Prostate gland (tissue), 2 donors: Measurements from ENCODE around the gene ATP6V1B1. TPM values are rescaled to one million over a fixed set of nuclear protein-coding genes. Genes with fewer than 3 reads are reported as not detected.

ENCODE experiments used
- DNase-seq: peaks from one replicate; pipeline ENCODE4 v3.0.0-alpha.2; 2019; ENCODE audit warnings: low spot score
- H3K27ac ChIP-seq, 2 donors: fragments of 200-600 bp; sonication (generic); 2 replicates each; pipeline ENCODE4 v1.5.1; 2017 to 2019
- H3K27me3 ChIP-seq: fragments of 200-600 bp; sonication (generic); replicated peaks from 2 replicates; pipeline ENCODE4 v1.5.1; 2019; ENCODE audit not compliant: insufficient read depth
- H3K36me3 ChIP-seq, 2 donors: fragments of 200-600 bp; sonication (generic); 1 replicate in 1 of 2; 2 replicates in 1 of 2; pipeline versions ENCODE4 v1.5.1 to v1.8.1; 2017 to 2019
- H3K4me1 ChIP-seq: fragments of 200-600 bp; sonication (generic); replicated peaks from 2 replicates; pipeline ENCODE4 v1.5.1; 2019
- H3K4me3 ChIP-seq, 2 donors: fragments of 200-600 bp; sonication (generic); 2 replicates each; pipeline ENCODE4 v1.5.1; 2017 to 2019
- H3K9me3 ChIP-seq: fragments of 200-600 bp; sonication (generic); 2 replicates; pipeline ENCODE4 v1.5.1; 2017
- CTCF ChIP-seq, 4 experiments: fragments of 200-600 bp in 2 of 4; fragments of 450-650 bp in 2 of 4; sonication (generic) in 2 of 4; IDR thresholded peaks; 1 replicate in 3 of 4; 2 replicates in 1 of 4; pipeline ENCODE4 v1.5.1; 2016 to 2019; ENCODE audit warnings: antibody characterized with exemption in 4 of 4, mild to moderate bottlenecking in 2 of 4, moderate library complexity in 2 of 4
- POLR2A ChIP-seq: fragments of 450-650 bp; IDR thresholded peaks from one replicate; pipeline ENCODE4 v1.6.1; 2016; ENCODE audit warnings: antibody characterized with exemption, mild to moderate bottlenecking
- POLR2AphosphoS5 ChIP-seq: sonication (generic); formaldehyde crosslinking; IDR thresholded peaks from one replicate; pipeline ENCODE4 v1.6.1; 2017; ENCODE audit warnings: antibody characterized with exemption
- WGBS: methylation state at CpG from one replicate; pipeline ENCODE4 v1.1.5; 2018; 5-methylcytosine and 5-hydroxymethylcytosine counted together
- intact Hi-C: fragments of 100-400 bp; cut with DNase I; formaldehyde crosslinking; loops from one replicate; pipeline ENCODE4 v1.14.2; 2022
- total RNA-seq, 2 donors: library from RNA; depleted of rRNA; stranded (reverse); fragments of >200 nt; gene quantifications; one replicate each; pipeline ENCODE4 v1.1.0, GENCODE V29; 2016

The ATP6V1B1 gene
- total RNA-seq, 2 donors from 2014 or later, result 1.2 TPM; not detected in 1

- DNase-seq, result no peak
- Histone ChIP-seq H3K4me1 (no peaks in the 10 kb centered on the region), H3K27ac (no peak overlapping the region), H3K27me3 (peaks cover 4% of the 10 kb centered on the region), H3K9me3 (no peaks in the 10 kb centered on the region), H3K36me3 (no peaks in the 10 kb centered on the region), H3K4me3 (no peak overlapping the region)
- intact Hi-C loops, result no loop called here
- 66% methylated on average over 6 of the region's 6 CpGs for WGBS
- TF ChIP-seq POLR2AphosphoS5, result no peak
- no peak for TF ChIP-seq CTCF (IDR thresholded peaks at IDR 0.05)
- no peak for TF ChIP-seq POLR2A
Measured at GRCh38 chr2:70942396-70943204, 6.9 kb downstream of the ATP6V1B1 start.

GRCh38 chr2:70943205-70943871, 7.6 kb downstream of the ATP6V1B1 start:
- no peak overlapping the region for H3K27ac ChIP-seq
- peaks cover 4% of the 10 kb centered on the region for H3K27me3 ChIP-seq
- no peak overlapping the region for H3K4me3 ChIP-seq
- H3K9me3 ChIP-seq, result no peaks in the 10 kb centered on the region
- WGBS, result 83% methylated on average over 11 of the region's 11 CpGs
- no peak for TF ChIP-seq POLR2A
- no peaks in the 10 kb centered on the region for H3K36me3 ChIP-seq
- H3K4me1 ChIP-seq, result no peaks in the 10 kb centered on the region
- intact Hi-C loops, result no loop called here
- DNase-seq, result no peak

GRCh38 chr2:70944111-70944690, 8.5 kb downstream of the ATP6V1B1 start:
- Histone ChIP-seq H3K27ac (no peak overlapping the region), H3K9me3 (no peaks in the 10 kb centered on the region), H3K36me3 (no peaks in the 10 kb centered on the region), H3K27me3 (no peaks in the 10 kb centered on the region), H3K4me3 (no peak overlapping the region), H3K4me1 (no peaks in the 10 kb centered on the region)
- WGBS, result 74% methylated on average over 4 of the region's 4 CpGs
- no peak for DNase-seq
- intact Hi-C loops, result no loop called here
- TF ChIP-seq CTCF (IDR thresholded peaks at IDR 0.05) (no peak), POLR2A (no peak), POLR2AphosphoS5 (no peak)

- no peak overlapping the region for H3K27ac ChIP-seq
- no peaks in the 10 kb centered on the region for H3K36me3 ChIP-seq
- WGBS, result 20% methylated on average over 8 of the region's 8 CpGs
- H3K4me1 ChIP-seq, result no peaks in the 10 kb centered on the region
- no peak overlapping the region for H3K4me3 ChIP-seq
- H3K27me3 ChIP-seq, result no peaks in the 10 kb centered on the region
- intact Hi-C loops, result loop anchor here (5.0 kb wide), 1 partner anchor 75 kb away; no protein-coding TSS in a partner anchor
- no peak for DNase-seq
- peak in 3 of 4 experiments; percentile 58 to 68 (median 62) for TF ChIP-seq CTCF (IDR thresholded peaks at IDR 0.05)
- no peak for TF ChIP-seq POLR2AphosphoS5
- TF ChIP-seq POLR2A, result no peak
- H3K9me3 ChIP-seq, result no peaks in the 10 kb centered on the region
Measured at GRCh38 chr2:70946832-70947442, 11.2 kb downstream of the ATP6V1B1 start.

- 57% methylated on average over 11 of the region's 11 CpGs for WGBS
- Histone ChIP-seq H3K4me3 (no peak overlapping the region), H3K36me3 (no peaks in the 10 kb centered on the region), H3K27me3 (no peaks in the 10 kb centered on the region), H3K9me3 (no peaks in the 10 kb centered on the region), H3K27ac (no peak overlapping the region), H3K4me1 (no peaks in the 10 kb centered on the region)
- intact Hi-C loops, result loop anchor here (5.0 kb wide), 1 partner anchor 75 kb away; no protein-coding TSS in a partner anchor
- TF ChIP-seq CTCF (IDR thresholded peaks at IDR 0.05) (no peak), POLR2AphosphoS5 (no peak), POLR2A (no peak)
- DNase-seq, result no peak
Measured at GRCh38 chr2:70947556-70948184, 12.0 kb downstream of the ATP6V1B1 start.
